Naive thymus-derived CD4-positive, alpha-beta T cell (primary cell): ENCODE measurements around the gene RPGRIP1L. TPM values are rescaled to one million over a fixed set of nuclear protein-coding genes. Genes with fewer than 3 reads are reported as not detected.
A peak's percentile ranks its signal among the peaks of the same experiment; 100 is the strongest.
"Not testable (repeated sequence)": the region's sequence is repeated elsewhere in the genome, so short reads cannot be mapped to it uniquely, and the experiment has no call there.

Experiments used
- ATAC-seq: fragments of 150-1000 bp; cut with Tn5 transposase; 2 replicates; pipeline ENCODE4 v1.10.0; 2021; ENCODE audit warnings: mild to moderate bottlenecking, moderate library complexity
- CTCF ChIA-PET: fragments of 350-600 bp; sonication (Branson Sonifier 250); formaldehyde crosslinking; loops from one replicate; lab custom pipeline; 2021; ENCODE audit warnings: antibody characterized with exemption; lab: Charles Lee
- POLR2A ChIA-PET: fragments of 350-600 bp; sonication (Branson Sonifier 250); formaldehyde crosslinking; loops from one replicate; lab custom pipeline; 2021; ENCODE audit warnings: antibody characterized with exemption, inconsistent platforms; lab: Charles Lee
- DNase-seq, 9 donors: peaks; one replicate each; pipeline versions ENCODE4 v3.0.0 to v3.0.0-alpha.2; 2020 to 2022; ENCODE audit warnings: mixed read lengths in 1 of 9
- H3K27ac ChIP-seq: one replicate; pipeline ENCODE4 v1.7.0; 2013; ENCODE audit warnings: mild to moderate bottlenecking, low read depth, low read length, moderate library complexity
- H3K27me3 ChIP-seq, 2 donors: one replicate each; pipeline ENCODE4 v1.7.0; 2013; ENCODE audit warnings: low read length in 2 of 2, mild to moderate bottlenecking in 2 of 2, moderate library complexity in 2 of 2; ENCODE audit not compliant: control insufficient read depth in 2 of 2, insufficient read depth in 2 of 2
- H3K36me3 ChIP-seq, 3 experiments: 1 replicate in 2 of 3; 2 replicates in 1 of 3; pipeline ENCODE4 v1.7.0; 2013; ENCODE audit warnings: low read length in 3 of 3, mild to moderate bottlenecking in 3 of 3, moderate library complexity in 1 of 3; ENCODE audit not compliant: insufficient read depth in 3 of 3, control insufficient read depth in 2 of 3
- H3K4me1 ChIP-seq, 2 donors: one replicate each; pipeline ENCODE4 v1.7.0; 2013; ENCODE audit warnings: low read length in 2 of 2, mild to moderate bottlenecking in 2 of 2, moderate library complexity in 1 of 2; ENCODE audit not compliant: control insufficient read depth in 2 of 2, insufficient read depth in 2 of 2
- H3K4me3 ChIP-seq: 2 replicates; pipeline ENCODE4 v1.7.0; 2013; ENCODE audit warnings: mild to moderate bottlenecking, low read length
- H3K9me3 ChIP-seq, 3 experiments: 1 replicate in 2 of 3; 2 replicates in 1 of 3; pipeline ENCODE4 v1.7.0; 2013; ENCODE audit warnings: low read length in 3 of 3; ENCODE audit not compliant: control insufficient read depth in 2 of 3
- H3K27ac Mint-ChIP-seq, 9 donors: one replicate each; pipeline ENCODE4 v1.8.0; 2020 to 2022; ENCODE audit warnings: mixed read lengths in 9 of 9, mild to moderate bottlenecking in 8 of 9, moderate library complexity in 5 of 9, inconsistent platforms in 2 of 9
- H3K27me3 Mint-ChIP-seq, 5 donors: one replicate each; pipeline ENCODE4 v1.8.0; 2021 to 2022; ENCODE audit warnings: mixed read lengths in 5 of 5, mild to moderate bottlenecking in 1 of 5
- H3K36me3 Mint-ChIP-seq, 5 donors: one replicate each; pipeline ENCODE4 v1.8.0; 2020 to 2022; ENCODE audit warnings: mixed read lengths in 5 of 5, mild to moderate bottlenecking in 3 of 5, inconsistent platforms in 1 of 5
- H3K4me1 Mint-ChIP-seq, 7 donors: one replicate each; pipeline ENCODE4 v1.8.0; 2020 to 2022; ENCODE audit warnings: mixed read lengths in 7 of 7, mild to moderate bottlenecking in 3 of 7, inconsistent platforms in 1 of 7
- H3K4me3 Mint-ChIP-seq, 10 donors: one replicate each; pipeline ENCODE4 v1.8.0; 2020 to 2022; ENCODE audit warnings: mild to moderate bottlenecking in 10 of 10, mixed read lengths in 10 of 10, moderate library complexity in 6 of 10, inconsistent platforms in 2 of 10
- H3K9me3 Mint-ChIP-seq, 11 donors: one replicate each; pipeline ENCODE4 v1.8.0; 2020 to 2022; ENCODE audit warnings: mixed read lengths in 11 of 11, mild to moderate bottlenecking in 4 of 11, inconsistent platforms in 1 of 11, moderate library complexity in 1 of 11
- intact Hi-C, 2 donors: fragments of 100-400 bp; cut with micrococcal nuclease; formaldehyde crosslinking; loops; one replicate each; pipeline ENCODE4 v1.15.1; 2023
- polyA plus RNA-seq, 2 donors: library from polyadenylated mRNA; unstranded; fragments of 300-500 nt; fragmentation: Illumina TruSeq; gene quantifications; one replicate each; pipeline ENCODE4 v1.2.3, GENCODE V29; 2021
- total RNA-seq, 6 experiments: library from RNA in 5 of 6; stranded (reverse) in 5 of 6; gene quantifications; 1 replicate in 5 of 6; 2 replicates in 1 of 6; pipeline ENCODE4 v1.2.3 and lab custom pipeline; 2021 to 2026

Gene RPGRIP1L
- total and polyA plus RNA-seq, 7 experiments from 2014 or later, result 1.8 to 6.1 (median 3.4) TPM

DNA sequence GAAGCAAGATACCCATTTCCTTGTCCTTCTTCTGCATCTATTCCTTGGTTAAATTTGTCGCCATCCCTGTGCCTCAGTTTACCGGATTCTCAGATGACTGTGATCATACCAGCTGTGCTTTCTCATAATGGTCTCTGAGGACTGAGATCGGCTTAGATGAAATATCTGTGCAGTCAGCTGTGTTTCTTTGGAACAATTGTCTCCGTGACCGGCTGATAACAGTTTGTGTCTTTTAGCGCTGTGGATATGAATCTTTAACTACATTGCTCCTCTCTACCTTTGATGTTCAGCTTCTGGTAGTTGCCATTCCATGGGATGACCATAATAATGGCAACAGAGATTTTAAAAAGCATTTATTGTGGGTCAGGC, 770 bp upstream of the RPGRIP1L start:
- intact Hi-C loops, result loop anchor here (1.0 to 10.0 kb wide), 9 partner anchors 119 to 1225 kb away; partner anchors contain the start of genes AKTIP (in 2 of the 2), RBL2 (in 2 of the 2), CHD9 (in 1 of the 2) and CHD9NB (in 1 of the 2)
- H3K4me1 ChIP-seq, result peaks cover 15 to 16% of the 10 kb centered on the region in 2 donors
- no peaks in the 10 kb centered on the region for H3K27me3 Mint-ChIP-seq
- ChIA-PET POLR2A (interaction anchor here (0.5 to 0.6 kb wide), 2 partner anchors 112 to 576 kb away, joined by 3 to 4 read pairs; no protein-coding TSS in a partner anchor), CTCF (interaction anchor here (0.9 kb wide), 1 partner anchor 10 kb away, joined by 3 read pairs; no protein-coding TSS in a partner anchor)
- peak overlapping the region; percentile 90 to 99 (median 95) for H3K27ac Mint-ChIP-seq
- peaks cover 0 to 23% (median 13%) of the 10 kb centered on the region in 5 donors for H3K36me3 Mint-ChIP-seq
- DNase-seq, result no peak
- ATAC-seq, result no peak
- no peaks in the 10 kb centered on the region for H3K36me3 ChIP-seq
- peak overlapping the region; percentile 78 for H3K4me3 ChIP-seq
- no peaks in the 10 kb centered on the region for H3K9me3 ChIP-seq
- H3K9me3 Mint-ChIP-seq, result no peaks in the 10 kb centered on the region
- peak overlapping the region; percentile 66 for H3K27ac ChIP-seq
- H3K4me1 Mint-ChIP-seq, result peaks cover 17 to 52% (median 47%) of the 10 kb centered on the region in 7 donors
- peak overlapping the region; percentile 85 to 100 (median 98) for H3K4me3 Mint-ChIP-seq
- no peaks in the 10 kb centered on the region for H3K27me3 ChIP-seq

DNA sequence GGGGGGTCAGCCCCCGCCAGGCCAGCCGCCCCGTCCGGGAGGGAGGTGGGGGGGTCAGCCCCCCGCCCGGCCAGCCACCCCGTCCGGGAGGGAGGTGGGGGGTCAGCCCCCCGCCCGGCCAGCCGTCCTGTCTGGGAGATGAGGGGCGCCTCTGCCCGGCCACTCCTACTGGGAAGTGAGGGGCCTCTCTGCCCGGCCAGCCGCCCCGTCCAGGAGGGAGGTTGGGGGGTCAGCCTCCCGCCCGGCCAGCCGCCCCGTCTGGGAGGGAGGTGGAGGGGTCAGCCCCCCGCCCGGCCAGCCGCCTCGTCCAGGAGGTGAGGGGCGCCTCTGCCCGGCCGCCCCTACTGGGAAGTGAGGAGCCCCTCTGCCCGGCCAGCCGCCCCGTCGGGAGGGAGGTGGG, 5.4 kb downstream of the RPGRIP1L start:
- CTCF ChIA-PET, H3K4me3 Mint-ChIP-seq, intact Hi-C loops, H3K36me3 ChIP-seq, DNase-seq, H3K27me3 ChIP-seq, H3K27me3 Mint-ChIP-seq, POLR2A ChIA-PET, H3K27ac ChIP-seq, H3K4me3 ChIP-seq, H3K27ac Mint-ChIP-seq, H3K9me3 Mint-ChIP-seq, H3K9me3 ChIP-seq, H3K4me1 Mint-ChIP-seq, ATAC-seq, H3K4me1 ChIP-seq: not testable (repeated sequence)
- H3K36me3 Mint-ChIP-seq, result peaks cover 0 to 11% (median 6%) of the 10 kb centered on the region in 5 donors

GRCh38 chr16:53695070-53695469, 8.6 kb downstream of the RPGRIP1L start:
- no peak overlapping the region for H3K27ac ChIP-seq
- Mint-ChIP-seq H3K27ac (no peak overlapping the region), H3K27me3 (no peaks in the 10 kb centered on the region), H3K4me3 (no peak overlapping the region), H3K4me1 (no peaks in the 10 kb centered on the region), H3K9me3 (no peaks in the 10 kb centered on the region), H3K36me3 (peaks cover 0 to 22% (median 7%) of the 10 kb centered on the region in 5 donors)
- no peak overlapping the region for H3K4me3 ChIP-seq
- no peak for ATAC-seq
- H3K4me1 ChIP-seq, result no peaks in the 10 kb centered on the region
- no peaks in the 10 kb centered on the region for H3K9me3 ChIP-seq
- no peak for DNase-seq
- H3K27me3 ChIP-seq, result no peaks in the 10 kb centered on the region
- CTCF ChIA-PET, result interaction anchor here (1.1 kb wide), 1 partner anchor 9 kb away, joined by 3 read pairs; the partner anchor contains the start of genes FTO and RPGRIP1L
- no peaks in the 10 kb centered on the region for H3K36me3 ChIP-seq
- intact Hi-C loops, result no loop called here
- POLR2A ChIA-PET, result no interaction called here

DNA sequence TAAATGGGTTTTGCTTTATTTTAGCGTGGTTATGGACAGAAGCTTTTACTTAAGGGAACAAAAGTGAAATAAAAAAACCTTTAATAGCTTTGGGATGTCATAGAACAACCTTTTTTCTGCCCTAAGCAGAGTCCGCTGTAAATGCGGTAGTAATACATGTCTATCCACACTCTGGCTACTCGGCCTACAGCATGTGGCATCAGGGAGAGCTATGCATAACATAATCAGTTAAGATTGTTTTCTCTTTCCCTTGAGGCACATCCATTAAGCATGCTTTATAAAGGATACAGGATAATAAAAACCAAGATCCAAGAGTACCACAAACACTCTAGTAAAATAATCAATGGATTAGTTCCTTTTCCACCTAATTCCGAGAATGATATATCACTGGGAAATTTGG, 10.3 kb downstream of the RPGRIP1L start:
- intact Hi-C loops, result no loop called here

DNA sequence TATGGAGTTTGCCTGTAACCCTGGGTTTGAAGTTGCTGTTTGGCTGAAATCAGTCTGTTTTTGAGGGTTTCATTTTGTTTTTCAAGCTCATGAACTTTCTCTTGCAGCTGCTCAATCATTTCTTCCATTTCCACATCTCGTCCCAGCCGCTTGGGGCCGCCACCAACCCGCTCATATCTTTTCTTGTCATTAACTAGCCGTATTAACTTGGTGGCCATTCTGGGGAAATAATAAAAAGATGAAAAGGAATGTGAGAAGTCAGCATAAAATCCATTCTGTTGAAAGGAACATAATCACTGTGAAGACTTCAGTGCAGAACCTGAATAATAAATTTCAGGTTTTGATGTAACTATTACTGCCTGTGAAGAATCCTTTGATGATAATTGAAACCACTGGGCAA, 11.5 kb downstream of the RPGRIP1L start:
- no peaks in the 10 kb centered on the region for H3K9me3 ChIP-seq
- no peak overlapping the region for H3K4me3 ChIP-seq
- Mint-ChIP-seq H3K27me3 (no peaks in the 10 kb centered on the region), H3K4me3 (no peak overlapping the region), H3K9me3 (no peaks in the 10 kb centered on the region), H3K36me3 (peaks cover 0 to 18% (median 7%) of the 10 kb centered on the region in 5 donors), H3K4me1 (no peaks in the 10 kb centered on the region), H3K27ac (no peak overlapping the region)
- no peak overlapping the region for H3K27ac ChIP-seq
- intact Hi-C loops, result no loop called here
- DNase-seq (no peak), ATAC-seq (no peak)
- H3K36me3 ChIP-seq, result no peaks in the 10 kb centered on the region
- POLR2A ChIA-PET, result no interaction called here
- CTCF ChIA-PET, result no interaction called here
- no peaks in the 10 kb centered on the region for H3K27me3 ChIP-seq
- H3K4me1 ChIP-seq, result no peaks in the 10 kb centered on the region

More for the DNA sequence above, 10.3 kb downstream of the RPGRIP1L start:
- H3K36me3 ChIP-seq, result no peaks in the 10 kb centered on the region
- ATAC-seq (no peak), DNase-seq (no peak)
- no peaks in the 10 kb centered on the region for H3K9me3 Mint-ChIP-seq
- H3K4me1 Mint-ChIP-seq, result no peaks in the 10 kb centered on the region
- POLR2A ChIA-PET, result no interaction called here
- no peaks in the 10 kb centered on the region for H3K27me3 Mint-ChIP-seq
- peaks cover 0 to 18% (median 8%) of the 10 kb centered on the region in 5 donors for H3K36me3 Mint-ChIP-seq
- H3K27ac ChIP-seq, result no peak overlapping the region
- no peaks in the 10 kb centered on the region for H3K4me1 ChIP-seq
- CTCF ChIA-PET, result no interaction called here
- no peak overlapping the region for H3K4me3 Mint-ChIP-seq
- H3K9me3 ChIP-seq, result no peaks in the 10 kb centered on the region
- H3K27ac Mint-ChIP-seq, result no peak overlapping the region
- H3K4me3 ChIP-seq, result no peak overlapping the region
- no peaks in the 10 kb centered on the region for H3K27me3 ChIP-seq

- no peak overlapping the region for H3K4me3 Mint-ChIP-seq
- no peaks in the 10 kb centered on the region for H3K27me3 ChIP-seq
- H3K4me1 ChIP-seq, result no peaks in the 10 kb centered on the region
- no peaks in the 10 kb centered on the region for H3K4me1 Mint-ChIP-seq
- no peak overlapping the region for H3K27ac Mint-ChIP-seq
- DNase-seq (no peak), ATAC-seq (no peak)
- no peaks in the 10 kb centered on the region for H3K9me3 ChIP-seq
- peaks cover 0 to 23% (median 7%) of the 10 kb centered on the region in 5 donors for H3K36me3 Mint-ChIP-seq
- no peaks in the 10 kb centered on the region for H3K36me3 ChIP-seq
- no peak overlapping the region for H3K4me3 ChIP-seq
- intact Hi-C loops, result no loop called here
- H3K27ac ChIP-seq, result no peak overlapping the region
- H3K27me3 Mint-ChIP-seq, result no peaks in the 10 kb centered on the region
- H3K9me3 Mint-ChIP-seq, result no peaks in the 10 kb centered on the region
- POLR2A ChIA-PET, result no interaction called here
- CTCF ChIA-PET, result no interaction called here
These were observed 12.9 kb downstream of the RPGRIP1L start for GRCh38 chr16:53690771-53691170.

GRCh38 chr16:53689636-53690035, 14.0 kb downstream of the RPGRIP1L start:
- CTCF ChIA-PET, result no interaction called here

More at GRCh38 chr16:53689636-53690035, 14.0 kb downstream of the RPGRIP1L start:
- no peak for DNase-seq
- H3K9me3 Mint-ChIP-seq, result peaks cover 0 to 7% (median 0%) of the 10 kb centered on the region in 11 donors
- no peaks in the 10 kb centered on the region for H3K27me3 ChIP-seq
- no peak overlapping the region for H3K27ac Mint-ChIP-seq
- POLR2A ChIA-PET, result no interaction called here
- ATAC-seq, result no peak
- H3K4me1 Mint-ChIP-seq, result no peaks in the 10 kb centered on the region
- H3K9me3 ChIP-seq, result no peaks in the 10 kb centered on the region
- H3K4me3 ChIP-seq, result no peak overlapping the region
- H3K27ac ChIP-seq, result no peak overlapping the region
- no peaks in the 10 kb centered on the region for H3K36me3 ChIP-seq
- no peaks in the 10 kb centered on the region for H3K27me3 Mint-ChIP-seq
- peaks cover 8 to 25% (median 17%) of the 10 kb centered on the region in 5 donors for H3K36me3 Mint-ChIP-seq
- intact Hi-C loops, result no loop called here
- no peaks in the 10 kb centered on the region for H3K4me1 ChIP-seq
- H3K4me3 Mint-ChIP-seq, result no peak overlapping the region
